GM19324 (cell line): ENCODE results near the gene RANBP2.
"Not testable (repeated sequence)": the region's sequence is repeated elsewhere in the genome, so short reads cannot be mapped to it uniquely, and the experiment has no call there.

Experiments
- ATAC-seq: cut with Tn5 transposase; IDR thresholded peaks from one replicate; pipeline ENCODE4 v1.9.1; 2021; ENCODE audit warnings: mild to moderate bottlenecking, moderate library complexity; ENCODE audit not compliant: unreplicated experiment, low FRiP score

The RANBP2 gene

DNA sequence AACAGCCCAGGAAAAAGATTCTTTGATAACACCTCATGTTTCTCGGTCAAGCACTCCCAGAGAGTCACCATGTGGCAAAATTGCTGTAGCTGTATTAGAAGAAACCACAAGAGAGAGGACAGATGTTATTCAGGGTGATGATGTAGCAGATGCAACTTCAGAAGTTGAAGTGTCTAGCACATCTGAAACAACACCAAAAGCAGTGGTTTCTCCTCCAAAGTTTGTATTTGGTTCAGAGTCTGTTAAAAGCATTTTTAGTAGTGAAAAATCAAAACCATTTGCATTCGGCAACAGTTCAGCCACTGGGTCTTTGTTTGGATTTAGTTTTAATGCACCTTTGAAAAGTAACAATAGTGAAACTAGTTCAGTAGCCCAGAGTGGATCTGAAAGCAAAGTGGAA, 48.6 kb downstream of the RANBP2 start:
- ATAC-seq: not testable (repeated sequence)

DNA sequence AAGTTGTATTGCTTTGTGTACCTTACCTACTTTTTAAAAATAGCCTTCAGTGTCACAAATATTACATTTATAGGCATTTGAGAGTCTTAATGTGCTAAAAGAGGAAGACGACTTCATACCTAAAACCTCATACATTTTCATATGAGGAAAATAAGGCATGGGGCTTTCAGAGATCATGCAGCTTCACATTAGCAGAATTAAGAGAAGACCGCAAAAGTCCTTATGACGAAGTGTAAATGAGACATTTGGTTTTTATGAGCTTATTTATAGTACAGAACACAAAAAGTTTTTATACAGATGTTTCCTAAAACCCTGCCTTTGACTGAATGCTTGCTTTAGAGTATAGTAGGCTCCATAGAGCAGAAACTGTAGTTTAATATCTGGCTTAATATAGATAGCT, 57.2 kb downstream of the RANBP2 start:
- ATAC-seq: no peak

DNA sequence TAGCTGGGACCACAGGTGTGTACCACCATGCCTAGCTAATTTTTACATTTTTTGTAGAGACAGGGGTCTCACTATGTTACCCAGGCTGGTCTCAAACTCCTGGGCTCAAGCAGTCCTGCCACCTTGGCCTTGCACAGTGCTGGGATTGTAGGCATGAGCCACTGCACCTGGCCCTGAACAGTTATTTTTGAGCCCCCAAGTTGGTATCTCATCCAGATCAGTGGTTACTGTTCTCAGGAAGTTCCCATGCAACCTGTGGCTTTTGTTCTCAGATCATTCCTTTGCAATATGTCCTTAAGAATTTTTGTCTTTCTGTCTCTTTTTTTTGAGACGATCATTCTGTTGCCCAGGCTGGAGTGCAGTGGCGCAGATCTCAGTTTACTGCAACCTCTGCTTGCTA, 59.6 kb downstream of the RANBP2 start:
- no peak for ATAC-seq

DNA sequence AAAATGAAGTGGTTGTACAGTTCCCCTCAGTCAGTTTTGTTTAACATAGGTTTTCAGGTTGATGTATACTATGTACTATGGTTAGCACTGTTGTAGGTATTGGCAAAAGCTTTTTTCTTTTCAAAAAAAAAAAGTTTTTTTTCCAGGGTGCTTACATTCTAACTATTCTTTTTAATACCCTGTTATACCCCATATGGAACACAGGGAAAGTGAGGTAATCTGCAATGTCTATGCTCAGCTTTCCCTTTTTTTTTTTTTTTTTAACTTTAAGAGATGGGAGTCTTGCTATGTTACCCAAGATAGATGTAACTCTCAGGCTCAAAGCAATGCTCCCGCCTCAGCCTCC, 66.7 kb downstream of the RANBP2 start:
- no peak for ATAC-seq

DNA sequence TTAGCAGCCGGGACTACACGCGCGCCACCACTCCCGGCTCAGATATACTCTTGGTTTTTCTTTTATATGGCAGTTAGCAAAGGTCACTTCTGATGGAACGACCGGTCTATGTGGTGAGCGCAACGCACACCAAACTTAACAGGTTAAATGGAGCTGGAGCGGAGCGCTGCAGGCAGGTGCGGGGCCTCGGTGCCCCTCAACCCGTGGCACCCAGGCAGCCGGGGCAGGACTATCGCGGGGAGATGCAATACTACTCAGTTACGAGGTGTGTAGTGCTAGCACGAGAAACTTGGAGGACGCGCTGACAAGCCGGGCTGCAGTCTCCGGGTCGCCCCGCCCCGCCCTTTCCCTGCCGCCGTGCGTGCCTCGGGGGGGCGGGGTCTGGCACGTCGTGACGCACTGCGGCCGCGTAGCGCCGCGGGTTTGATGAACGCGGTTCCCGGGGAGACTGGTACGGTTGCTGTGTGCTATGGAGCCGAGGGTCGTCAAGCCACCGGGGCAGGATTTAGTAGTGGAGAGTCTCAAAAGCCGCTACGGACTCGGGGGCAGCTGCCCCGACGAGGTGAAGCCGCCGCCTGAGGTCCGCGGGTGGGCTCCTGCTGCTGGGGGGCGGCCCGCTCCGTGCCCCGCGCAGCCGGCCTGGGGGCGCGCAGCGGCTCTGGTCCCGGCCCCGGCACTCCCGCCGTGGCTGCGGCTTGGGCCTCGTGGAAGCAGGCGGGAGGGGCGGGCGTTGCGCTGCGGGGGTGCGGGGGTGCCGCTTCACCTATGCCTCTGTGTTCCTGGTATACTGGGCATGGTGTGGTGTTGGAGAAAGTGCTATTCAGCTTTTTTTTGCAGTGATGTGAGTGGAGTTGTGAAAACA, 67.3 kb downstream of the RANBP2 start, which contains the start of gene CCDC138:
TSS of gene CCDC138 (plus strand) at position 418 of the 862 bp plus-strand sequence. CDS start at position 470, 52 bp downstream.
- peak; percentile 97 for ATAC-seq

DNA sequence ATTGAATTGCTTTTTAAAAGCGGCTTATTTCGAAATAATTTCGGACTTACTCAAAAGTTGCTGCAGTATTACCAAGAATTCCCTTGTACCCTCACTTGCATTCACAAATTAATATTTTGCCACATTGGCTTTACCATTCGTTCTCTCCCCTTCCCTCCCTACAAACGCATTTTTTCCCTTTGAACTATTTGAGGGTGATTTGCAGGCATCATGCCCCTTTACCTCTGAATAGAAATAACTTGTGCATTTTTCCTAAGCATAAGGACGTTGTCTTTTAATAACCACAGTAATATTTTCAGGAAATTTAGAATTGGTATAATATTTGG, 67.9 kb downstream of the RANBP2 start:
- ATAC-seq: no peak

DNA sequence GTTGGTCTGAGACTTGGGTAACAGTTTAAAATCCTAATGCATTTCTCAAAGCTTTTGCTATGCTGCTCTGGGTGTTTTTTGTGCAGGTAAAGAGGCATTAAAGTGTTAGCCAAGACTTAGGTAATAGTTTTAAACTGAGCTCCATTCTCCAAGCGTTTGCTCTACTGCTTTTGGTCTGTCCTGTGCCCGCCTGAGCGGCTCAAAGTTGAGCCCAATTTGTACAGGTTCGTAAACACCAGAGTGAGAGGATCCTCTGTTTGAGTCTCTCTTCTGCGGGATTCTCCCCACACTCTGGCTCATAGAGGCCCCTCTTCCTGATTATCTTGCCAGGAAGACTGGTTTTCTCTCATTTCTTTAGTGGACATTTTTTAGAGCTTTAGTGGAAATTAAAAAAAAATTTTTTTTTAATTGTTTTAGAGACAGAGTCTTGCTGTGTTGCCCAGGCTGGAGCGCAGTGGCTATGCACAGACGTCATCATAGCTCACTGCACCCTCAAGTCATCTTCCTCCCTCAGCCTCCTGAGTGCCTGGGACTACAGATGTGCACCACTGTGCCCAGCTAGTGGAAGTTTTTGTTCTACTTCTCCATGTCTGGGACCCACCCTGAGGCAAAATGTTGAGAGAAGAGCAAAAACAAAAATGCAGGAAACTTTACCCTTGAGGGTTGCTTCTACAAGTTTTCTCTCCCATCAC, 83.9 kb downstream of the RANBP2 start:
- no peak for ATAC-seq

DNA sequence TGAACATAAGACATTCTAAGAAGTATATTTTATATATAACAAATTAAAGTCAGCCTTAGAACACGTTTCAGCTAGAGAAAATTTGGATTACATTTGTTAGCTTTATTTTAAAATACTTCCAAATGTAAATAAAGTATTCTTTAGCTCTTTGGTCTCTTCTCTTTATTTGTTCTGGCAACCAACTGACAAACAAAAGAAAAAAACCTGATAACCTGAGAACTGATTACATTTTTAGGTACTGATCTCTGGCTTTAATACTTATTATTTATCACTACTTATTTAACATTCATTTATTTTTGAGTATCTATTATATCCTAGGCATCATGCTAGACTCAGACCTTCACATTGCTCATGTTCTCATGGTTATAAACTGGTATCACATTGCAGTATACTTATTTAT, 85.8 kb downstream of the RANBP2 start:
- no peak for ATAC-seq

DNA sequence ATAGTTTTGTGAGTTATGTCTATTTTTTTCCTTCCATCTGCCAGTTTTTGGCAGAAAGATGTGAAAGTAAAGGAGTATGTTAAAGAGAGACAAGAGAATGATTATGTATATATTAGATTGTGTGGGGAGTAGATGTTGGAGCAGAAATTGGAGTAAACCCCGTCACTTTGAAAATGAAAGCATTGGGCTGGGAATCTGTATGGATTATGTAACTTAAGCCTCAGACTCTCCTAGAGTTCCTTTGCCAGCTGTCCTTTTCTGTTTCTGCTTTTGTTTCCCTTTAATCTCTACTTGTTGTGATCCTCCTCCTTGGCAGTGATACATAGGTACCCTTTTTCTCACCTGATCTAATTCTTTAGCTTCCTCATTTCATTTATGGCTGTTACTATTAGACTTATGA, 86.5 kb downstream of the RANBP2 start:
- ATAC-seq: no peak

DNA sequence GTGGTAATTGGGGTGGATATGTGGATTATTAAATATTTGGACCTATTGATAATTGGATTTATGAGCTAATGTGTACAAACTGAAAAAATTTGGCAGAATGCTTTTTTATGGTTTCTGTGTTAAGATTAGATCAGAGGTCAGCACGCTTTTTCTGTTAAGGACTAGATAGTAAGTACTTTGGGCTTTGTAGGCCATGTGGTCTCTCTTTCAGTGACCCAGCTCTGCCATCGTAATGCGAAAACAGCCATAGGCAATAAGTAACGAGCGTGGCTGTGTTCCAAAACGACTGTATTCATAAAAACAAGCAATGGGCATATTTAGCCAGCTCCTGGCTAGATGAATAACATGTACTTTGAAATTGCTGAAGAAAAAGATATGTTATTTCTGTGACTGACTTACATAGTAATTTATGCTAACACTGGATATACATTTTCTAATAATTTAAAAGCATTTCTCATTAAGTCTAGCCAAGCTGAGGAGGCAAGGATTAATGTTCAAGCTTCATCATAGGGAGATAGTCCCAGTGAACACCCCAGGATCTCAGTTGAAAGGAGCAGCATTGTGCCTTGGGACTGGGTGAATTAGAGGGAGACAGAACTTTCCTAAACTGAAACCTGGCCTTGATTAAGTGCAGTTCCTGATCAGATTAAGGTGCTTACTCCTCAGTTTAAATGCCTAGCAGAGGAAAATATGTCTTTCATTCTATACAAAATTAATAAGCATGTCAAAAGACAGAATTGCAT, 87.3 kb downstream of the RANBP2 start:
- no peak for ATAC-seq

DNA sequence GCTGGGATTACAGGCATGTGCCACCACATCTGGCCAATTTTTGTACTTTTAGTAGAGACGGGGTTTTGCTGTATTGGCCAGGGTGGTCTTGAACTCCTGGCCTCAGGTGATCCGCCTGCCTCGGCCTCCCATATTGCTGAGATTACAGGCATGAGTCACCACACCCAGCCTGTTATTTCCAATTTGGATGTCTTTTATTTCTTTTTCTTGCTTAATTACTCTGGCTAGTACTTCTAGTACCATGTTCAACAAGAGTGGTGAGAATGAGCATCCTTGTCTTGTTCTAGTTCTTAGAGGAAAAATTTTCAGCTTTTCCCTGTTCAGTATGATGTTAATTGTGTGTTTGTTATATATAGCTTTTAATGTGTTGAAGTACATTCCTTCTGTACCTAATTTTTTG, 90.7 kb downstream of the RANBP2 start:
- ATAC-seq: no peak

DNA sequence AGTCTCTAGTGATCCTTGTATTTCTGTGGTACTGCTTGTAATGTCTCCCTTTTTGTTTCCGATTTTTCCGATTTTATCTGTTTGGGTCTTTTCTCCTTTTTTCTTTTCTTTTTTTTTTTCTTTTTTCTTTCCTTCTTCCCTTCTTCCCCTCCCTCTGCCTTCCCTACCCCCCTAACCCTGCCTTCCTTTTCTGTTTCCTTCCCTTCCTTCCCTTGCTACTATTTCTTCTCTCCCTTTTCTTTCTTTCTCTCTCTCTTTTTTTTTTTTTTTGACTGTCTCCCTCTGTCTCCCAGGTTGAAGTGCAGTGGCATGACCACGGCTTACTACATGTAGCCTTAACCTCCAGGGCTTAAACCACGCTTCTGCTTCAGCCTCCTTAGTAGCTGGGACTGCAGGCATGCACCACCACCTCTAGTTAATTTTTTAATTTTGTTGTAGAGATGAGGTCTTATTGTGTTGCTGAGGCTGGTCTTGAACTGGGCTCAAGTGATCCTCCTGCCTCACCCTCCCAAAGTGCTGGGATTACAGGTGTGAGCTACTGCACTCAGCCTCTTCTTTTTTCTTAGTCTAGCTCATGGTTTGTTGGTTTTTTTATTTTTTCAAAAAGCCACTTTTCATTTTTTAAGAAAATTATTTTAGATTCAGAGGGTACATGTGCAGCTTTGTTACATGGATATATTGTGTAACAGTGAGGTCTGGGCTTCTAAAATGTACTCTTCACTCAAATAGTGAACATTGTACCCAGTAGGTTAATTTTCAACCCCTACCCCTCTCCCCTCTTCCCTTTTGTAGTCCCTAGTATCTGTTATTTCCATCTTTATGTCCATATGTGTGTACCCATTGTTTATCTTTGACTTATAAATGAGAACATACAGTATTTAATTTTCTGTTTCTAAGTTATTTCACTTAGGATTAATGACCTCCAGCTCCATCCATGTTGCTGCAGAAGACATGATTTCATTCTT, 92.0 kb downstream of the RANBP2 start:
- ATAC-seq: no peak

DNA sequence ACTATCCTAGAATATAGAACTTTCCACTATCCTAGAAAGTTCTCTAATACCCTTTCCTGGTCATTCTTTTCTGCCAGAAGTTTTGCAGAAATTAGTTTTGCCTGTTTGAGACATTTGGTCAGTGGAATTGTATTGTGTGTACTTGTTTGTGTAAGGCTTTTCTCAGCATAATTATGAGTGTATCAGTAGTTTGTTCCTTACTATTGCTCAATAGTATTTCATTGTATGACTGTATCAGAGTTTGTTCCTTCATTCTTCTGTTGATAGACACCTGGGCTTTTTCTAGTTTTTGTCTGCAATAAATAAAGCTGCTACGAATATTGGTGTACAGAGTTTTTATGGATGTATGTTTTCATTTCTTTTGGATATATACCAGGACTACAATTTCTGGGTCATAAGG, 94.5 kb downstream of the RANBP2 start:
- no peak for ATAC-seq

DNA sequence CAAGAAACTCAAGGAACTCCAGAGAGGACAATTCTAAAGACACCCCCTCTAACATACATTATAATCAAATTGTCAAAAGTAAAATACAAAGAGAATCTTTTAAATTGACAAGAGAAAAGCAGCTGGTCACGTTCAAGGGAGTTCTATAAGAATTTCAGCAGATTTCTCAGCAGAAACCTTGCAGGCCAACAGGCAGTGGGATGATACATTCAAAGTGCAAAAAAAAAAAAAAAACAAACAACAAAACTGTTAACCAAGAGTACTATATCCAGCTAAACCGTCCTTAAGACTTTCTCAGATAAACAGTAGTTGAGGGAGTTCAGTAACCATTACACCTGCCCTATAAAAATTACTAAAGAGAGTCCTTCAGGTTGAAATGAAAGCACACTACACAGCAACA, 101.2 kb downstream of the RANBP2 start:
- no peak for ATAC-seq

DNA sequence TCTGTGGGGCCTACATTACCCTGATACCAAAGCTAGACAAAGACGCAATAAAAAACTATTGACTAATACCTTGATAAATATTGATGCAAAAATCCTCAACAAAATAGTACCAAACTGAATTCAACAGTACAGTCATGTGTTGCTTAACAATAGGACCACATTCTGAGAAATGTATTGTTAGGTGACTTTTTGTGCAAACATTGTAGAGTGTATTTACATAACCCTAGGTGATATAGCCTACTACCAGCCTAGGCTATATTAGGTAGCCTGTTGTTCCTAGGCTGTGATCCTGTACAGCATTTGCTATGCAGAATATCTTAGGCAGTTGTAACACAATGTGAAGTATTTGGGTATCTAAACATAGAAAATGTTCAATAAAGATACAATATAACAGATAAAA, 104.0 kb downstream of the RANBP2 start:
- no peak for ATAC-seq

DNA sequence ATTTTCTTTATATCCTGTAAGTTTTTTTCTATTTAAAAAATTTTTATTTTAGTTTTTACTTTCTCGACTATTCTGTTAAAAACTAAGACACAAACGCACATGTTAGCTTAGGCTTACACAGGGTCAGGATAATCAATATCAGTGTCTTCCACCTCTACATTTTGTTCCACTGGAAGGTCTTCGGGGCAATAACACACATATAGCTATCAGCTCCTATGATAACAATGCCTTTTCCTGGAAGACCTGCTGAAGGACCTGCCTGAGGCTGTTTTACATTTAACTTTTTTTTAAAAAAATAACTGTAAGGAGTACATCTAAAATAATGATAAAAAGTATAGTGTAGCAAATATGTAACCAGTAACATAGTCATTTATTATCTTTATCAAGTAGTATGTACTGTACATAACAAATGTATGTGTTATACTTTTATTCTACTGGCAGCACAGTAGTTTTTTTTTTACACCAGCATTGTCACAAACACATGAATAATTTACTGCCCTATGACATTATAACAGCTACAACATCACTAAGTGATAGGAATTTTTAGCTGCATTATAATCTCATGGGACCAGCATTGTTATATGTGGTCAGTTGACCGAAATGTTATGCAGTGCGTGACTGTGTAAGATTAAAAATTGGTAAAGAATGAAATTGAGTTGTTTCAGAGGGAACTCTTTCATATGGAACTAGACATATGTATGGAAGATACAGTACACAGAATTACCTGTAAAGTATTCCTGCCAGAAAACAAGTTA, 105.2 kb downstream of the RANBP2 start:
- no peak for ATAC-seq

DNA sequence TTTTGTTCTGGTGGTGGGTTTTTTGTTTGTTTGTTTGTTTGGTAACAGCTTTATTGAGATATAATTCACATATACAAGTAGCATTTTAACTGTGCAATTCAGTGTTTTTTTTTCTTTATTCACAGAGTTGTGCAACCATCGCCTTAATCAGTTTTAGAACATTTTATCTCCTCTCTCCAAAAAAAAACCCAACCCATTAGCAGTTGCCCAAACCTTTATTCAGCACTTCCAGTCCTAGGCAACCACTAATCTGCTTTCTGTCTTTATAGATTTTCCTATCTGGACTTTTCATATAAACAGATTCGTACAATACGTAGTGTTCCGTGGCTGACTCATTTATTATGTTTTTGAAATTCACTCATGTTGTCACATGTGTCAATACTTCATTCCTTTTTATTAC, 106.0 kb downstream of the RANBP2 start:
- no peak for ATAC-seq

DNA sequence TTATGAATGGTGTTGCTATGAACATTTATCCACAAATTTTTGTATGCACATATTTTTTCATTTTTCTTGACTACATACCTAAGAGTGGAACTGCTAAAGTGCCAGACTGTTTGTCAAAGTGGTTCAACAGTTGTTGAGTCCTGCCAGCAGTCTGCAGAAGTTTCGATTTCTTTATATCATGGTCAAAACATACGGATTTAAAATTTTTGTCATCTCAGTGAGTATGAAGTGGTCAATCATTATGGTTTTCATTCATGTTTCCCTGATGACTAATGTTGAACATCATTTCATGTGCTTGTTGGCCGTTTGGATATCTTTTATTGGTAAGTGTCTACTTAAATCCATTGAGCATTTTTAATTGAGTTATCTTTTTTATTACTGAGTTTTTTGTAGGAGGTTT, 106.5 kb downstream of the RANBP2 start:
- ATAC-seq: no peak

DNA sequence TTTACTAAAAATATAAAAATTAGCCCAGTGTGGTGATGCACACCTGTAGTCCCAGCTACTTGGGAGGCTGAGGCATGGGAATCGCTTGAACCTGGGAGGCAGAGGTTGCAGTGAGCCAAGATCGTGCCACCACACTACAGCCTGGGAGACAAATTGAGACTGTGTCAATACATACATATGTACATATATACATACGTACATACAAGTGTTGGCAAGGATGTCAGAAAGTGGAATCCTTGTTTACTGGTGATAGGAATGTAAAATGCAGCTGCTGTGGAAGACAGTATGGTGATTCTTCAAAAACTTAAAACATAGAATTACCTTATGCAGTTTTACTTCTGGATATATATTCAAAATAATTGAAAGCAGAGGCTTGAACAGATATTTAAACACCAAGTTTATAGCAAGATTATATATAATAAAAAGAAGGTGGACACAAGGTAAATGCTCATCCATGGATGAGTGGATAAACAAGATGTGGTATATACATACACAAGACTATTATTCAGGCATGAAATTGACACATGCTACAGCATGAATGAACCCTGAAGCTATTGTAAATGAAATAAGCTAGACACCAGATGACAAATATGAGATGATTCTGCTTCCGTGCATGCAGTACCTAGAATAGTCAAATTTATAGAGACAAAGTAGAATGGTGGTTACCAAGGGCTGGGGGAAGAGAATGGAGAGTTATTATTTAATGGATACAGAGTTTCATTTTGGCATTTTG, 110.5 kb downstream of the RANBP2 start:
- ATAC-seq: no peak
